CD4-positive, alpha-beta T cell treated with Interleukin-17A for 1 hour (primary cell): Measurements from ENCODE around the gene TCEAL9.
"Not testable (repeated sequence)": the region's sequence is repeated elsewhere in the genome, so short reads cannot be mapped to it uniquely, and the experiment has no call there.

ENCODE experiments used
- DNase-seq: peaks from one replicate; pipeline ENCODE4 v3.0.0-alpha.2; 2020

TCEAL9 gene

GRCh38 chrX:103356130-103356798, at the start of gene TCEAL9:
TSS of gene TCEAL9 (plus strand) at chrX:103356506. CDS start at chrX:103357685, 1,179 bp downstream.
- DNase-seq = no peak

- no peak for DNase-seq
These were observed 46.3 kb upstream of the TCEAL9 start for GRCh38 chrX:103309860-103310554.

GRCh38 chrX:103310555-103311398, 45.5 kb upstream of the TCEAL9 start, which contains the start of gene BEX2:
TSS of gene BEX2 (minus strand) at chrX:103310990. CDS start at chrX:103309976, 1,014 bp downstream.
- peak; percentile 87 for DNase-seq

- no peak for DNase-seq
These were observed 44.9 kb upstream of the TCEAL9 start for GRCh38 chrX:103311399-103311780.

- no peak for DNase-seq
These were observed 26.3 kb upstream of the TCEAL9 start, which contains the start of gene TCEAL7 for GRCh38 chrX:103329991-103330390. TSS of gene TCEAL7 (plus strand) at chrX:103330239. CDS start at chrX:103331404, 1,165 bp downstream.

GRCh38 chrX:103330681-103331288, 25.5 kb upstream of the TCEAL9 start:
- no peak for DNase-seq

- no peak for DNase-seq
These were observed 17.6 kb upstream of the TCEAL9 start for GRCh38 chrX:103338663-103339062.

- peak; percentile 41 for DNase-seq
These were observed 13.2 kb upstream of the TCEAL9 start for GRCh38 chrX:103343105-103343504.

GRCh38 chrX:103344606-103345005, 11.7 kb upstream of the TCEAL9 start:
- no peak for DNase-seq

GRCh38 chrX:103347682-103348397, 8.5 kb upstream of the TCEAL9 start:
- no peak for DNase-seq

- DNase-seq = no peak
These were observed 552 bp downstream of the TCEAL9 start for GRCh38 chrX:103356858-103357257.

- no peak for DNase-seq
These were observed 1.6 kb downstream of the TCEAL9 start for GRCh38 chrX:103357871-103358270.

- DNase-seq = not testable (repeated sequence)
These were observed 3.3 kb downstream of the TCEAL9 start for GRCh38 chrX:103359605-103360004.

GRCh38 chrX:103360092-103360491, 3.8 kb downstream of the TCEAL9 start:
- DNase-seq = no peak

GRCh38 chrX:103360916-103361315, 4.6 kb downstream of the TCEAL9 start:
- DNase-seq = no peak

- DNase-seq = no peak
These were observed 5.5 kb downstream of the TCEAL9 start for GRCh38 chrX:103361798-103362197.

GRCh38 chrX:103362474-103362873, 6.2 kb downstream of the TCEAL9 start:
- no peak for DNase-seq

- DNase-seq = no peak
These were observed 6.7 kb downstream of the TCEAL9 start for GRCh38 chrX:103363046-103363445.

- DNase-seq = no peak
These were observed 11.2 kb downstream of the TCEAL9 start for GRCh38 chrX:103367502-103367901.

GRCh38 chrX:103369479-103369878, 13.2 kb downstream of the TCEAL9 start:
- no peak for DNase-seq

- no peak for DNase-seq
These were observed 16.6 kb downstream of the TCEAL9 start for GRCh38 chrX:103372886-103373285.

- no peak for DNase-seq
These were observed 17.3 kb downstream of the TCEAL9 start for GRCh38 chrX:103373581-103373980.
